Suprapubic skin (tissue), 3 donors: ENCODE measurements around the gene MARCHF10.

Experiments
- POLR2AphosphoS5 ChIP-seq, 3 donors: sonication (generic); formaldehyde crosslinking; IDR thresholded peaks; one replicate each; pipeline ENCODE4 v1.6.1; 2017; ENCODE audit warnings: antibody characterized with exemption in 3 of 3
- TF ChIP-seq, protein P1 (sequence below), 2 donors: fragments of 200-600 bp in 1 of 2; fragments of 450-650 bp in 1 of 2; sonication (generic) in 1 of 2; IDR thresholded peaks; one replicate each; pipeline ENCODE4 v1.5.1; 2016 to 2019; ENCODE audit warnings: antibody characterized with exemption in 2 of 2, mild to moderate bottlenecking in 1 of 2, moderate library complexity in 1 of 2

DNA sequence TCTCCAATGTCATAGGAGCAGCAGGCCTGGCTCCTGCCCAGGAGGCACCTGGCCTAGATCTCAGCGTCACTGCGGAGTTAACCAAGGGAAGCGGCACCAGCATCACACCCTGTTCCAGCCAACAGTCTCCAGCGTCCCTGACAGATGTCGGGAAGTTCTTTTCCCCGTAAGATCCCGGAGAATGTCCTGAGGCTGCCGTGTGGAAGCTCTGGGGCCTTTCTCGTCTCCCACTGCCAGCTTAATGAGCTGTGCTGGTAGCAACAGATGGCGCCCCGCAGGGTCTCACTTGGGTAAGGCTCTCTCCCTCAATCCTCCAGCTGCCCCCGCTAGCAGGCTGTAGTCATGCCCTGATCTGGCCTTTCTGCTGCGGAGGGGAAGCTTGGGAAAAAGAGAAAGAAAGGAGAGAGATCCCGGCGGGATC is 57.5 kb downstream of the MARCHF10 start:
- TF ChIP-seq, protein P1, sequence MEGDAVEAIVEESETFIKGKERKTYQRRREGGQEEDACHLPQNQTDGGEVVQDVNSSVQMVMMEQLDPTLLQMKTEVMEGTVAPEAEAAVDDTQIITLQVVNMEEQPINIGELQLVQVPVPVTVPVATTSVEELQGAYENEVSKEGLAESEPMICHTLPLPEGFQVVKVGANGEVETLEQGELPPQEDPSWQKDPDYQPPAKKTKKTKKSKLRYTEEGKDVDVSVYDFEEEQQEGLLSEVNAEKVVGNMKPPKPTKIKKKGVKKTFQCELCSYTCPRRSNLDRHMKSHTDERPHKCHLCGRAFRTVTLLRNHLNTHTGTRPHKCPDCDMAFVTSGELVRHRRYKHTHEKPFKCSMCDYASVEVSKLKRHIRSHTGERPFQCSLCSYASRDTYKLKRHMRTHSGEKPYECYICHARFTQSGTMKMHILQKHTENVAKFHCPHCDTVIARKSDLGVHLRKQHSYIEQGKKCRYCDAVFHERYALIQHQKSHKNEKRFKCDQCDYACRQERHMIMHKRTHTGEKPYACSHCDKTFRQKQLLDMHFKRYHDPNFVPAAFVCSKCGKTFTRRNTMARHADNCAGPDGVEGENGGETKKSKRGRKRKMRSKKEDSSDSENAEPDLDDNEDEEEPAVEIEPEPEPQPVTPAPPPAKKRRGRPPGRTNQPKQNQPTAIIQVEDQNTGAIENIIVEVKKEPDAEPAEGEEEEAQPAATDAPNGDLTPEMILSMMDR (IDR thresholded peaks at IDR 0.05), result no peak
- TF ChIP-seq POLR2AphosphoS5 (IDR thresholded peaks at IDR 0.05), result no peak
